GM21717 (cell line): ENCODE results near the gene ZDHHC8.

Experiments used
- ATAC-seq: cut with Tn5 transposase; IDR thresholded peaks from one replicate; pipeline ENCODE4 v1.9.1; 2021; ENCODE audit warnings: mild to moderate bottlenecking, moderate library complexity; ENCODE audit not compliant: unreplicated experiment

Gene ZDHHC8

GRCh38 chr22:20128902-20129746 is 2.5 kb upstream of the ZDHHC8 start:
- ATAC-seq = no peak

GRCh38 chr22:20129747-20130014 is 1.9 kb upstream of the ZDHHC8 start:
- ATAC-seq = no peak

- no peak for ATAC-seq
These were observed 1.3 kb upstream of the ZDHHC8 start for GRCh38 chr22:20130319-20130718.

- ATAC-seq = peak; percentile 44
These were observed 640 bp upstream of the ZDHHC8 start for GRCh38 chr22:20130731-20131596.

DNA sequence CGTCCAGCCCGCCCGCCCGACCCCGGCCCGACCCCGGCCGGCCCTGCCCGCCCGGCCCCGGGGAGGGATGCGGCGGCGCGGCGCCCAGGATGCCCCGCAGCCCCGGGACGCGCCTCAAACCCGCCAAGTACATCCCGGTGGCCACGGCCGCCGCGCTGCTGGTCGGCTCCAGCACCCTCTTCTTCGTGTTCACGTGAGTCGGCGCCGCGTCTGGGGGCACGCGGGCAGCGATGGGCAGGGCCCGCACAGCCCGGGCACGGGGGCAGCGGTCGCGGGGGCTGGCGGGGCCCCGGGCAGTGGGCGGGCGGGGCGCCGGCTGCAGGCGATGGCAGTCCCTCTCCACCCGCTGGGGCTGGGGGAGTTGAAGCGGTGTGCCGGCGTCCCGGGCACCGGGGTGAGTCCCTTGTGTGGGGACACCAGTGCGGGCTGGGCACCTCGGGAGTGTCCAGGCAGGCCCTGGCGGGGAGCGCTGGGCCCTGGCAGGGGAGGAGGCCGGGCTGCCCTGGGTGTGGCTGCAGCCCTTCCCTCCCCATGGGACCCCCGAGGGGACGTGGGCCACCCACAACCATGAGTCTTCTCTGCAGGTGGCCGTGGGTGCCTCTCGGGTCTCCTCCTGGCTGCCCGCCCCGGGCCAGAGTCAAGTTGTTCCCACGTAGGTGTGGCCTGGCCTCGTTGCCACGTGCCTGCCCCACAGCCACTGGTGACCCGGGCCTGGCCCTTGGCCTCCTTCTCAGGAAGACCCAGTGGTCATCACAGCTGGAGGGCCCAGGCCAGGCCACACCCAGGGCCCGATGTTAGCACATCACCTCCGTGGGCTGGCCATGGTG is 468 bp downstream of the ZDHHC8 start:
- no peak for ATAC-seq

- ATAC-seq = no peak
These were observed 1.2 kb downstream of the ZDHHC8 start for GRCh38 chr22:20132686-20133246.

- no peak for ATAC-seq
These were observed 2.4 kb downstream of the ZDHHC8 start for GRCh38 chr22:20133930-20134549.

DNA sequence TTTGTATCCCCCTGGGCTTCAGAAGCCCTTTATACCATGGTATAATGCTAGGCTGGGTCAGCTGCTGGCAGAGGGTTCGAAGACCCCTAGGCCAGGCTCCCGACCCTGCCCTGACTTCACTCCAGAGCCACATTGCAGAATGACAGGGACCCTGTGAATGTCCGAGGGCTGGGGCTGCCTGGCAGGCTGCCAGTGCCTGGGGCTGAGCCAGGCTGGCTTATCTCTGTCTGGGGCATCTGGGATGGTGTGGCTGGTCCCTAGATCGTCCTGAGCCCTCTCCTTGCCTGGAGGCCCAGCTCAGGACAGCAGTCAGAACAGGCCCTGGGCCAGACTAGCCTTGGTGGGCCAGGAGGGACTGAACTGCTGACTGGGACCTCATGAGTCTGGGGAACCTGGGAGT is 3.7 kb downstream of the ZDHHC8 start:
- no peak for ATAC-seq

DNA sequence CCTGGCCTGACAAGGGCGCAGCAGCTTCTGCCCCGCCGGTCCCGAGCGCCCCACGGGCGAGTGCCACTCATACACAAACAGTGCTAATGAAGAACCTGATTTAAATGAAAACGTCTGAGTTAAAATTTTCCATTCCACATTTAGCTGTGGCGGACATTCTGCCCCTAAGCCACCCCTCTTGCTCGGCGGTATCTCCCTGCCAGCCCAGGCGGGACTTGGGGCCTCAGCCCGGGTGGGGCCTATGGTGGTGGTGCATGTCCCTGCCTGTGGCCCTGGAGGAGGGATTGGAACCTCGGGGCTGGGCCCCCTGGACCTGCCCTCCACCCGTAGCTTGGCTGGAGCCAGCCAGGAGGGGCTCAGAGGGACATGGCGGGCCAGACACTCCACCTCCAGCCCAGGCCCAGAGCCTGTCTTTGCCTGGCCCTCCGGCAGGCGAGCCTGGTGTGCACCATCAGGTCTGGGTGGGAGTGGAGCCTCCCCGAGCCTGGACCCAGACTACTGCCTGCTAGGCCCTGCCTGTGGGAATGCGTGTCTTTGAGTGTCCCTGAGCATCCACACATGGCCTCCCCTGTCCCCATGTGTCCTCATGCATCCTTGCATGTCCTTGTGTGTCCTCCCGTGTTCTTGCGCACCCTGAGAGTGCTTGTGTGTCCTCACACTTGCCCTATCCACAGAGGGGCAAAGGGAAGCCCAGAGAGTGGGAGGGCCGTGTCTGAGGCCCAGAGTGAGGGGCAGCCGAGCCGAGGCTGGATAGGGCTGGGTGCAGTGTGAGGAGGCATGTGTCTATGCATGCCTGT is 4.4 kb downstream of the ZDHHC8 start:
- ATAC-seq = no peak

DNA sequence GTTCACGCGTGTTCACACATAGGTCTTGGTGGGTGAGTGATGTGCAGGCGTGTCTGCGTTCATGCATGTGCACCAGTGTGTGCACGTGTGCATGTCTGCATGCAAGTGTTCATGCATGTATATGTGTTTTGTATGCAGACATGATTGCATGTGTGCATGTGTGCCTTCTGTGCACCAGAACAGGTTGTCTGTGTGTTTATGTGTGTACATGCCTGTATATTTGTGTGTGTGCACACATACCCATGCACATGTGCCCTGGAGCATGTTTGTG is 4.9 kb downstream of the ZDHHC8 start:
- ATAC-seq = no peak

DNA sequence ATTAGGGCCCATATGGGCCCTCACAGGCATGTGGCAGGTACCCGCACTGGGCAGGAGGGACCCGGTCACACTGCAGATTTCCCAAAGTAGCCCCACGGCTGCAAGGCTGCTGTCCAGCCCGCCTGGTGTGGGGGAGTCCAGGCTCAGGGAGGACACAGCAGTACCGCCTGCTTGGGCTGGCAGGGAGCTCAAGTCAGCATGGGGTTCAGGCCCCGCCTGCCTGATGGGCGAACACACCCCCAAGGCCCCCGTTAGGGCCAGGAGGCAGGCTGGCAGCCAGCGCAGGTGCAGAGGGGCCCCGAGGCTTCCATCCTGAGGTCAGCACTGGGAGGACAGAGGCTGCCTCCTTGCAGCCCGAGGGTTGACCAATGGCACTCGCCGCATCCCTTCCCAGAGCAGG is 5.5 kb downstream of the ZDHHC8 start:
- ATAC-seq = no peak

GRCh38 chr22:20137671-20138416 is 6.2 kb downstream of the ZDHHC8 start:
- no peak for ATAC-seq

DNA sequence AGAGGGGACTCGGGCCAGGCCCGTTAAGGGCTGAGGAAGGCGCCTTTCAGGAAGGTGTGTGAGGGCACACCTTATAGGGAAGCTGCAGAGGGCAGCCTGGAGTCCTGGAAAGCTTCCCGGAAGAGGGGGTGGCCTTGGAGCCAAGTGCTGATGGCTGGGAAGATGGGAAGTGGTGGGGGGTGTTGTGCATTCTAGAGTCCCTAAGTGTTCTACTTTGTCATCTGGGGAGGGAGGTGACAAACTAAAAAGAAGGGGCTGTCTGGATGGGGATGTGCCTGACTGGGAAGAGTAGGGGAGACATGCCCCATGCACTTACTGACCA is 6.8 kb downstream of the ZDHHC8 start:
- no peak for ATAC-seq

- no peak for ATAC-seq
These were observed 7.3 kb downstream of the ZDHHC8 start for GRCh38 chr22:20138868-20139267.

GRCh38 chr22:20139391-20140106 is 7.9 kb downstream of the ZDHHC8 start:
- ATAC-seq = no peak

GRCh38 chr22:20140107-20140445 is 8.5 kb downstream of the ZDHHC8 start:
- no peak for ATAC-seq

DNA sequence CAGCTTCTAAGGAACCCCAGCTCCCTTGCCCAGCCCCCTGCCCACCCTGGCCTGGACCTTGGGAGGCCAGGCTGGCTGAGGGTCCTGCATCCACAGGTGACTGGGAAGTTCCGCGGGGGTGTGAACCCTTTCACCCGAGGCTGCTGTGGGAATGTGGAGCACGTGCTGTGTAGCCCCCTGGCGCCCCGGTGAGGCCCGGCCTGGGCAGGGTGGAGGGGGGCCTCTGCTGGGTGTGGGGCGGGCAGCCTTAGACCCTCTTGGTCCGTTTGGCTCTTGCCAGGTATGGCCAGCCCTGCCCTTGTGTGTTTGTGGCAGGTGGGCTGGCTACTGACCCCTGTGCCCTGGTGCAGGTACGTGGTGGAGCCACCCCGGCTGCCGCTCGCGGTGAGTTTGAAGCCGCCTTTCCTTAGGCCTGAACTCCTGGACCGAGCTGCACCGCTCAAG is 8.9 kb downstream of the ZDHHC8 start:
- ATAC-seq = no peak

DNA sequence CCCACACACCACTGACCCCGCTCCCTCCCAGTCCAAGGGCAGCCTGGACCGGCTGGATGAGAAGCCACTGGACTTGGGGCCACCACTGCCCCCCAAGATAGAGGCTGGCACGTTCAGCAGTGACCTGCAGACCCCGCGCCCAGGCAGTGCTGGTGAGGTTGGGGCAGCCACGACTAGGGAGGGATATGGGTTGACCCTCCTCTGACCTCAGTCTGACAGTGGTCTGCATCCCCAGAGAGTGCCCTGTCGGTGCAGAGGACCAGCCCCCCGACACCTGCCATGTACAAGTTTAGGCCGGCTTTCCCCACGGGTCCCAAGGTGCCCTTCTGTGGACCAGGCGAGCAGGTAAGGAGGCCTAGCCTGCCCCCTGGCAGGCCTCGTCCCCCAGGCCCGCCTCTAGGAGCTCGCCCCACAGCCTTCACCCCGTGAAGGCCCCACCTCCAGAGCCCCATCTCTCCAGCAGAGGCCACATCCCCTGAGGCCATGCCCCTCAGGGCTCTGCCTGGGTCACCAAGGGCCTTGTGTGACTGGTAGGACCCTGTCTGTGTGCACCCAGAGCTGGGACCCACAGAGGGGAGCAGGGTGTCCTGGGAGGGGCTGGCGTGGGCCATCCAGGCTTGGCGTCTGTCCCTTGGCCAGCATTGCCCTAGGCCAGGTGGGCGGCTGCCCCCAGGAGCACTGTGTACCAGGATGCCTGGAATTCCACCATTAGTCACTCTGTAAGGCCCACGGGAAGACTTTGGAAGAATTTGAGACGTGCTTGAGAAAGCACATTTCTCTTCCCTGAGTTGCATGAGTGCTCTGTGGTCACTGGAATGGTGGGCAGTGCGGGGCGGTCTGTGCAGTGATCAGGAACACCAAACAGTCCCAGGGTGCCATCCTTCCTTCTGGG is 9.8 kb downstream of the ZDHHC8 start:
- no peak for ATAC-seq
